Activated CD8-positive, alpha-beta memory T cell treated with anti-CD3 and anti-CD28 coated beads, Interleukin-2, amount 50 U/mL, for 48 hours (primary cell): ENCODE data around the gene AK5.
"Not testable (repeated sequence)": the region's sequence is repeated elsewhere in the genome, so short reads cannot be mapped to it uniquely, and the experiment has no call there.

Experiments
- DNase-seq: peaks from one replicate; pipeline ENCODE4 v3.0.0-alpha.2; 2020

The AK5 gene

DNA sequence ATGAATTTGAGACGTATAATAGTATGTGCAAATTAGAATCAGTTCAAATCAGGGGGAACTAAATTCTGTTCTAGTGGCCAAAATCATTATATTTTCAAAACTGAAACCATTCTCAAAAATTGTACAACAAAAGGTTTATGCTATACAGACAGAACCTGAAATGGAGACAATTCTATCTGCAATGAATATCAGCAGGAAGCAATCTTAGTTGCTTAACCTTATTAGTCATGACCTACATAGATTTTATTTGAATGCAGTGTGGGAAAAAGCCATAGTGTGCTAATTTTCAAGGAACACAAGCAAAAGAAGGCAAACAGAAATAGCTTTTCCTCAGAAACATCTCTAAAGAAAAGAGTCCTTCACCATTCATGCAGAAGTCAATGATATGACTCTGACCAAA is 6.5 kb downstream of the AK5 start:
- no peak for DNase-seq

DNA sequence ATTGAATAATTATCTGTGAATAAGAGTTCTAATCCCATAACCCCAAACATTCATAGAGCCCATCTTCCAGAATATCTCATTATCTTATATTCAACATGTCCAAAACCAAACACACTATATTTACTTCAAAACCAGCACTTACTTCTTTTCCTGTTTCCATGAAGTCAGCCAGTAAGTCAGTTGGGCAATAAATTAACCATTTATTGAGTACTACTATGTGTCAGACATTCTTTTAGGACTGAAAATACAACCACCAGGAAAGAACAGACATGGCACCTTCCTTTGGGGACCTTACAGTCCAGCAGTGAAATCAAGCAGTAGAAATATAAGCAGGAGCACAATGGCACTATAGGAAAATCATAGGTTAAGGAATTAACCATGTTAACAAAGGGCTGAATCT is 8.8 kb downstream of the AK5 start:
- no peak for DNase-seq

DNA sequence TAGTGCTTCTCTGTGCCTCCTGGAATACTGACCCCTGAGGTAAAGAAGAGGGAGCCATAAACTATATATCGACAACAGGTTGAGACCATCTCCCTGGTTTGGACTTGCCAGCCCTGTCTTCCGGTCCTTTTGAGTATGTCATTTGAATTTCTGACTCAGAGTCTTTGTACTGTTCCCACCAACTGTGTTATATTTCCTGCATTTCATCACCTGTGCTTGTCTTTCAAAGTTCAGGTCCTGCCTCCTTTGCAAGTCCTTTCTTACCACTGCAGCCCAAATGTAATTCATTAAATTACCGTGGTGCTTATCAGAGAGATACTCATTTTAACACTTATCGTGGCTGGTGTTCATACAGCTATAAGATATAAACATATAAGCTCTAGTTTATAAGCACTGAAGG is 10.7 kb downstream of the AK5 start:
- DNase-seq, result no peak

DNA sequence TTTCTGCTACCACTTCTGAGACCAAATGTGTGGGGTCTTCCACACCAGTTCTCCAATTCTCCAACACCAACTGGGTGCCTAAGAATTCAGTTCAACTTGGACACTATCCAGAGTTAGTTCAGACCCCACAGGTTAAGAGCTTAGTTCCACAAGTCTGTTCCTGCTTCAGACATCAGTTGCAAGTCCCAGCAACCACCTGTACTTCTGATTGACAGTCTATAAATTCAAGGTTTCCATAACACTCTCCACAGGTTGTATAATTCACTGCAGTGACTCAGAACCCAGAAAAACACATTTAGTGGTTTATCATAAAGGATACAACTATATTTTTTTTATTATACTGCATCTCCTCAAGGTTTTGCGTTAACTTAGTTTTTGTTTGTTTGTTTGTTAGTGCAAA is 18.7 kb downstream of the AK5 start:
- DNase-seq, result no peak

DNA sequence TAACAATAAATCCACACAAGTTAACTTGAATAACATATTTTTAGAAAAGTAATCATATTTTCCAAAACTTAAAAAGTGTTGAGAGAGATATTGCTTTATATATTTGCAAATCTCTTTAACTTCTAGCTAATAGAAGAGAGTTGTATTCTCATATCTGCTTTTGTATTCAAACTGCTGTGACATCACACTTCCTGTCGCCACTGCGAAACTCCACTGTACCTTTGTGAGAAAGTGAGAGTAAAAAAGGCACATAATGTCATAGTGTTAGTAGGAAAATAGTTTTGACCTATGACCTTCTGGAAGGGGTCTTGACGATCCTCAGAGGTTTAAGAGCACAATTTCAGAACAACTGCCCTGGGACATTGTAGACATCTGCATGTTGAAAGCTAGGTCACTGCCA is 21.6 kb downstream of the AK5 start:
- DNase-seq, result no peak

DNA sequence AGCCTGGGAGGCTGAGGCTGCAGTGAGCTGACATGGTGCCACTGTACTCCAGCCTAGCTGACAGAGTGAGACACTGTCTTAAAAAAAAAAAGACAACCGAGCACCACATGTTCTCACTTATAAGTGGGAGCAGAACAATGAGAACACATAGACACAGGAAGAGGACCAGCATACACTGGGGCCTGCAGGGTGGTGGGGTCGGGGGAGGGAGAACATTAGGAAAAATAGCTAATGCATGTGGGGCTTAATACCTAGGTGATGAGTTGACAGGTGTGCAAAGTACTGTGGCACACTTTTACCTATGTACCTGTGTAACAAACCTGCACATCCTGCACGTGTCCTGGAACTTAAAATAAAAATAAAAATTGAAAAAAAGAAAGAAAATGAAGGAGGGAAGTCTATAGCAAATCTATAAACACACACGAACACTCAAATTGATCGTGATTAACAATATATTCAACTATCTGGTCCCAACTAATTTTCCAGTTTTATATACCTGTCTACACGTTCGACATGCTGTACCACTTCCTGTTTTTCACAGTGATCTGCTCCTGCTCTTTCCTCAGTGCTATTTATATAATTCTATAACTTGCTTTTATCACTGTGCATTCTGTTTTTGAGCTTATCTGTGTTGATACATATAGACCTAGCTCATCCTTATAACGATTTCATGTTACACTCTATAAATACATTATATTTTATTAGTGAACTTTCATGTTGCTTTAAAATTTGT is 27.2 kb downstream of the AK5 start:
- no peak for DNase-seq

DNA sequence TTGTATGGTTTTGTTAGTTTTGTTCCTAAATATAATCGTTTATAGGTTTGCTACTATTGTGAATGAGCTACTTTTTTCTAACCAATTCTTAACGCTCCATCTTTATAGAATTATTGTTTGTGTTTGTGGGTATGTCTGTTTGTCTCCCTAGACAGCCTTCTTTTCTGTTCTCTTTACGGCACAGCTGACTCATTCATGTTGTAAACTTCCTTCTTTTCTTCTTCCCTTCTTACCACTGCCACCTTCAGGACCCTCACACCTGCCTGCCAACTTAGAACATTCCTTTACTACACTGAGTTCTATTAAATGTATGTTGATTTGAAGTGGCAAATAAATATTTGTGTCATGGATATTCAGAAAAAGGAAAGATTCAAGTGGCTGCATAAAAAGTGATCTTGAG is 29.1 kb downstream of the AK5 start:
- DNase-seq, result no peak

DNA sequence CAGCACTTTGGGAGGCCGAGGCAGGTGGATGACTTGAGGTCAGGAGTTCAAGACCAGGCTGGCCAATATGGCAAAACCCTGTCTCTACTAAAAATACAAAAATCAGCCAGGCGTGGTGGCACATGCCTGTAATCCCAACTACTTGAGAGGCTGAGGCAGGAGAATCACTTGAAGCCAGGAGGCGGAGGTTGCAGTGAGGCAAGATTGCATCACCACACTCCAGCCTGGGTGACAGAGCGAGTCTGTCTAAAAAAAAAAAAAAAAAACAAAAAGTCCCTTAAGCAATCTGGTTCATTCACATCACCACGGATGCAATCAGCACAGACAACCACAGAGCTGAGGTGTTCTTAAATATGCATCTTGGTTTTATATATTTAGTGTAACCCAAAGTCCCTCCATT is 30.5 kb downstream of the AK5 start:
- DNase-seq, result not testable (repeated sequence)

DNA sequence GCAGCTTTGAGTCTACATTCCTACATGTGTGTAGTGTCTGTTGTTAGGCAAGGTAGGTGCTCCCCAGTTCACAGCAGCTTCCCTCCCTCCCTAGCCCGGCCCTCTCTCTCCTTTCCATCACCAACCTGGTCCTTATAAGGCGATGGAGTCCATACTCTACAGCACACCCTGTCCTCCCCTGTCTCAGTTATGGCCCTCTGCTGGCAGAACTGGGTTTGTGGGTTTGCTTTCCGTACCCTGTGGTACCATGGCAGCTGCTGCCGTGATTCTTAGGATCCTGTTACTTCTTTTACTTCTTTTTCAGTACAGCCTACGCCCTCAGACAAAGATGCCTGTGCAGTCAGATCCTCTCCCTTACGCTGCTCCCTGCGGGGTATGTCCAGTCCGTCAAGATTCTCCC is 31.7 kb downstream of the AK5 start:
- no peak for DNase-seq

DNA sequence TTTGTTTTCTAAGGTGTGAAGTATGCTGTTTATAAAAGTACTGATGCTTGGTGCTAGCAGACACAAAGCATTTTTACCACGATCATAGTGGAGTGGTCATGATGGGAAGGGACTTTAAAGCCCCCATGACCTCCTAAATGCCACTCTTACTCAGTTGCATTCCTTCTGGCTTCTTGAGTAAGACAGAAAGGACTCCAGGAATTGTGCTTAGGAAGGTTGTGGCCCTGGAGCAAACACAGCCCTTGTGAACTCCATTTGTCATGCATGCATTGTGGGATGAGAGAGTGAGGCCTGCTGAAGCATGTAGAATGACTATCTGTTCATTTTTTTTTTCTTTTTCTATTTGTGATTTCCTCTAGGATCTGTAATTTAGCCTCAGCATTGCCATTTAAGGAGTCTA is 34.2 kb downstream of the AK5 start:
- no peak for DNase-seq

DNA sequence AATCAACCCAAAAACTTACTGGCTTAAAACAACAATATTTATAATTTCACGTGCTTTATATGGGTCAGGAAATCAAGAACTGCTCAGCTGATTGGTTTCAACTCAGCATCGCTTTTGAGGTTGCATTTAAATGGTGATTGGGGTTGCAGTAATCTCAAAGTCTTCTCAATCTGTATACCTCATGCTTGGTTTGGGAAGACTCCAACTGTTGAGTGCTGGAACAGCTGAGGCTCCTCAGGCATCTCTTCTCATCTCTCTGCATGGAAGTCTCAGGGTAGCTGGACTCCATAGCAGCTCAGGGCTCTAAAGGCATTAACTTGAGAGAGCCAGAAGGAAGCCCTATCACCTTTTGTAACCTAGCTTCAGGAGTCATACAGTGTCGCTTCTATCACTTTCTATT is 35.1 kb downstream of the AK5 start:
- no peak for DNase-seq

DNA sequence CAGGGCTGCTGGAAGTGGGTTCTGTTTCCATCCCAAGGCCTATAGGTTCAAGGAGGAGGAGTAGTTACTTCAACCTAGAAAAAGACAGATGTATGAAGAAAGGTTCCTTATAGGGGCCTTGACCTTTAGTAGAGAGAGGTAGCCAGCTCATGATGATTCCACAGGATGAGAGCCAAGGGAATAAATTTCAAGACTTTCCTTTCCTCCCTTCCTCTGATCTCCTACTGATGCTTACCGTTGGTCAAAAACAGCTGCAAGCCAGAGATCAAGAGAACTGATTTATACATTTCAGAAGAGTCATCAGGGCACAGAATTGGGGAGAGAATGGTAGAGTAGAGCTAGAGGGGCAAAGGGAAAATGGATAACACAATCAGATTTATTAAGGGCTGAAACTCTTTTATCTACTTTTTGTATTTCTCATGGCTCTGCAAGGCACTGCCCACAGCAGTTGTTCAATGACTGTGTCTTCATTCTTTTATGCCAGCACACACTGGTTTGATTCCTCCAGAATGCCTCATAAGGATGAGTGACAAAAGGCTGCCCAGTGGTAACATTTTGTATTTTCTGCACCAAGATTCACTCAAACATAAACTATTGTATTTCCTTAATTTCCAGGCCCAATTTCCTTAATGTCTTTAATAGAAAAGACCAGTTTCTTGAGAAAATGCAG is 37.4 kb downstream of the AK5 start:
- DNase-seq, result no peak

DNA sequence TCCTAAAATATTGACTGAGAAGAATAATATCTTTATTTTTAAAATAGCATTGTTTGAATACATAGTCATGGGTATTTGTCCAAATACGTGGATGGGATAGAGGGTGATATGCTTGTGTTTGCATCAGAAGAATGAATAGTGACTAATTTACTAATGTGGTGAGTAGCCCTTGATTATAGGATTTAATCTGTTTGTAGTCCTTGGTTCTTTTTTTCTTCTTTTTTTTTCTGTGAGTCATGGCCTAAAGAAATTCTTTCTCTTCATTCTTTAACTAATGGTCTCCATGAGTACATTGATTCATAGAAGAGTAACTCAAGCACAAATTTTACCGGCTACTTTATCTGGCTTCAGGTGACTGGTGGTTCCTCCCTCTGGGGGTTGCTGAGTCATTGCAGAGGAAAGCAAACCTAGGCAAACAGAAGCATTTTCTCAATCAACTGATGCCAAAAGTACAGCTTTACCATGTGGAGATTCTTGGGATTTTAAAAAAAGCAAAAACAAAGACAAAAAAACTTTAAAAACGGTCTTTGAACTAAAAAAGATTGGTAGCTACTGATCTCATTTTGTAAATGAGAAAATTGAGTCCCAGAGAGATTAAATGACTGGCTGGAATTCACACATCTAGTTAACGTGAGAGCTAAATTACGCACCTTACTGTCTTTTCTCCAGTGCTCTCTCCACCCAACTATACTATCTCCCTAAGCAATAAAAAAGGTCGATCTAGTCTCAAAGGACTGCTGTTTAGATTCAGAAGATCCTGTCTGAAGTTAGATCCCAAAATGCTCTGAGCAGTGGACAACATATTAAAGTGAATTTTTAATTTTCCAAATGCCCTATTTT is 40.5 kb downstream of the AK5 start:
- no peak for DNase-seq

DNA sequence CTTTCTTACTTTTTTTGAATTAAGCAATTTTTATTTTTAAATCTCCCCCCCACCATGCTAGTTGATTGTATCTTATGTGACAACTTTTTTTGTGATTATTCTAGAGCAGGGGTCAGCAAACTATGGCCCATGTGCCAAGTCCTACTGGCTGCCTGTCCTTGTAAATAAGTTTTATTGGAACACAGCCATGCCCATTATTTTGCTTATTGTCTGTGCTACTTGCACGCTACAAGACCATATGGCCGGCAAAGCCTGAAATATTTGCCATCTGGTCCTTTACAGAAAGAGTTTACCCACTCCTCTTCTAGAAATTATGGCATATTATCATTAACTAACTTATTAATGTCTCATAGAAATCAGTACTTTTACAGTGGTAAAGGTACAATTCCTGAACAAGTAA is 51.7 kb downstream of the AK5 start:
- DNase-seq, result no peak

DNA sequence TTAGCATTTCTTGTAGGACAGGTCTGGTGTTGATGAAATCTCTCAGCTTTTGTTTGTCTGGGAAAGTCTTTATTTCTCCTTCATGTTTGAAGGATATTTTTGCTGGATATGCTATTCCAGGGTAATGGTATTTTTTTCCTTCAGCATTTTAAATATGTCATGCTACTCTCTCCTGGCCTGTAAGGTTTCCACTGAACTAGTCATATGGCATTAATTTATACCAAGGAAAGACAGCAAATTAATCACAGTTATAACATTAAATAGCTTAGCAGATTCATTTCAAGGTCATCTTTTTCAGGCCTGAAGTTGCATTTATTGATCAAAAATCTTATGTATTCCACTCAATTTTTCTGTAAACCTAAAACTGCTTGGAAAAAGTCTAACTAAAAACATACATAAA is 54.9 kb downstream of the AK5 start:
- DNase-seq, result no peak

DNA sequence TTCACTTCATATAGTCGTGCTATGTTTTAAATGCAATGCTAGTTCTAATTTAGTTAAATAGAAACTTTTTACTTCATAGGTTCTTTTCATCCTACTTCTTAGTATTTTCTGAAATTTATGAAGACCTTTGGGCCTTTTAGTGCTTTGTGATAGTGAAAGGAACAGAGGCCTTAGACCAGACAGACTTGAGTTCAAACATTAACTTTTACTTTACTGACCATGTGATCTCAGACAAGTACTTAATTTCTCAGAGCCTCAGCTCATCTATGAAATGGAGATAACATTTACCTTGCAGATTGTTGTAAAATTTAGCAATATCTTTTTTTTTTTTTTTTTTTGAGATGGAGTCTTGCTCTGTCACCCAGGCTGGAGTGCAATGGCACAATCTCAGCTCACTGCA is 57.5 kb downstream of the AK5 start:
- no peak for DNase-seq

DNA sequence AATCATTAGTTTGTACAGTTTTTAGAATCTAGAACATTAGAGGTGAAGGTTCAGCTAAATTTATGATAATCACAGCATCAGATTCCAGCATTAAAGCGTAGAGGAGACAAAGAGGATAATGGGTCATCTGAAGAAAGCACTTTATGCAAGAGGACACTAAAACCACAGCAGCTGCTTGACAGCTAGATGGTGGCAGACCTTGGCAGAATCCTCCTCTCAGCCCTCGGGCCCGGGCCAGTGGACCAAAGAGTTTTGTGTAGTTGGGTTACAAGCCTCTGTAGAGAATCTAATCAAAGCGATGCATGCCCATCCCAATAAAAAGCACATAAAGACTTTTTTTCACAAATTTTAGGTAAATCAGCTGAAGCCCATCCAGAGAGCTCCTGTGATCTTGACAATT is 59.4 kb downstream of the AK5 start:
- DNase-seq, result no peak

DNA sequence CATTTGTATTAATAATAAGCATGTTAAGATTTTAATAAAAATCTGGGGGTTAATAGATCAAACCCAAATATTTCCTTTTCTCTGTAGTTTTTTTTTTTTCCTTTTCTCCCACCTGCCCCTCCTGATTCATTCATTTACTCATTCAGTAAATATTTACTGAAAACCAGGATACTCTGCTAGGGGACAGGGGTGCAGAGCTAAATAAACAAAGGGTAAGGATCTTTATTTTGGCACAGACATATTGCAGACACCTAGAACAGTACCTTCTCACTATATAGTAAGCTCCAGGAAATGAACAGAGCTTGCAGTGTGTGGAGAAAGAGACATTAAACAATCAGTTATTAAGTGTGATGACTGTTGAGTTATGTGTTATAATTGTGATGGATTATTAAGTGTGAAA is 60.9 kb downstream of the AK5 start:
- no peak for DNase-seq

DNA sequence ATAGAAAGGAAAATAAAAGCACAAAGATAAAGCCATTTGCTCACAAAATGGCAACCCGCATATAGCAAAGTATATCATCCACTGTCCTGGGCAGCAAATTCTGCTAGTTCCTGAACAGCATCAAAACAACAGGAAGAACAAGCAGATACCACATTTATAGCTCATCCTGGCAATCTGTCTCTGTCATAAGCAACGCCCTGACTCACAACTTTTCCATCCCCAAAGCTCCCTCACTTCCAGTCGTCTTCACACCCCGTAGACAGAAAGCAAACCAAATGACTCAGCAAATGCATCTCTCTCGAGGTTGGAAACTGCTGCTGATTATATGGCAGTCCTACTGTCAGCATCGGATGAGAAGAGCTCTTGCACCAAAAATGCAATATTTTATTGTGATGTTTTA is 65.8 kb downstream of the AK5 start:
- no peak for DNase-seq

DNA sequence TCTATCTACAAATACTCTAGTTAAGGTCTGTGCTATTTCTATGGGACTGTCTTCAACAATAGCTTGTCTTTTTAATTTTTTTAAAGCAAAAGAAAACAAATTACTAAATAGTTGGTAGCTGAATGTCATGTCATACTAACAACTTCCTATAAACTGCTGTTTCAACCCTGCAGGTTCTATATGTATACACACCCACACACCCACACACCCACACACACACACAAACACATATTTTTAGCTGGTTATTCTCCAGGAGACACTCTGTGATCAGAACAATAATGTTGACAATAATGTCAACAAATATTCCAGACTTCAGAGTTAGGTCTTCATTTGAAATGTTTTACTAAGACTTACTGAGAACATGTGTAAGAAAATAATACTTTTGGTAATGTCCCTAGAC is 66.7 kb downstream of the AK5 start:
- no peak for DNase-seq

DNA sequence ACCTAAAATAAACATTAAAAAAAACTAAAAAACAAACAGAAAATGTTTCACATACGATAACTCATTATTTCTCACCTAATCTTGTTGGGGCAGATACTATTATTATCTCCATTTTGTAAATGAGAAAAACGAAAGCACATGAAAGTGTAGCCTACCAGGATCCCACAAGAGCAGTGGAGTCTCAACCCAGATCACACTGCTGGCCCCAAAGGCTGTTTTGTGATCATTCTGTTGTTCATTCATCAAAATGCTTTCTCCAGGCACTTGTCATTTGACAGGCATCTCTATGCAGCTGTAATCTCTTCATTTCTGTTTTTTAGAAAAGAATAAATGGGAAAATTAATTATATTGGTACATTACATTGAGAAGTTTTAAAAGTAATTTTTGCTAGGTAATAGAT is 67.5 kb downstream of the AK5 start:
- DNase-seq, result no peak

DNA sequence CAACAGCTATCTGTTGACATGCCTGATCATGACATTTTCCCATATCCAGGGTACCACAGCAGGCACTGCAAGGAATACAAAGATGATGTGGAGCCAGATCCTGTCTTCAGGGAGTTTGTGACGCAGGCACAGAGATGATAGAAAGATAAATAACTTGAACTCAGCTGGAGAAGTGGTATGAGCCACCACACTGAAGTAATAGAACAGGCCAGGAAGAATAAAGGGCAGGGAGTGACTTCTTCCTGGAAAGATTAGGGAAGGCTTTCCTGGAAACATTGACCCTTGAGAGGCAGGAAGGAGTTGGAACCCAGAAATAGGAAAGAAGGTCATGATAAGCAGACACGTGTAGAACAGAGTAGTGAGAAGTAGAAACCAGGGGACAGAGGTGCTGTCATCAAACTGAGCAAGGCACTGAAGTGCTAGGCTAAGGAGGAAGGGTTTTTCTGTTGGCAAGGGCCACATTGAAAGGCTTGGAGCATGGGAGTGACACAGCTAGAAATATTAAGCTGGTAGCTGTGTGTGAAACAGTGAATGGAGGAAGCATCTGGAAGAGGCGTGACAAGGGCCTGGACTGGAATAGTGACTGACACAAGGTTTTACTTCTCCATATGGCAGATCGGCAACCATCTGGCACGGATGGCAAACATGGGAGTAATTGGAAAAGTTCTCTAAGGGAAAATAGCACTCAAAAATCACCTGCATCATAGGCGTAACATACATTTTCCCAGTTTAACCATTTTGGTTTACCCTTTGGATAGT is 68.4 kb downstream of the AK5 start:
- no peak for DNase-seq

DNA sequence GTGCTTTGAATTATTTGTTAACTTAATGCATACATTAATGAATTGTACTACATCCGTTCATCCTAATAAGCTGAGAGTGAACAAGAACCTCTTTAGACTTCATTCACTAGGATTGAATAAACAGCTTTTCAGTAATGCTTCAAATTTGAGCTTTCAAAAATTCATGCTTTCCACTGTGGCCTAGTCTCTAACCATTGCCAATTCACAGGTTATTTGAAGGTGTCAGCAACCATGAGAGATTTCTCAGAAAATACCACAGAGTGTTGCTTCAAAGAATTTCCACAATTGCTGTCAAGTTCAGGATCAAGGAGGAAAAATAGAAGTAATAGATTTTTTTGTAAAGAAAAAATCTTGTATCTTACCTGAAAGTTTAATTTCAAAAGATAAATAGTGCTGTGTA is 72.7 kb downstream of the AK5 start:
- DNase-seq, result no peak
